Smooth muscle cell of the pulmonary artery (primary cell): ENCODE results near the gene SCG3. TPM values are rescaled to one million over a fixed set of nuclear protein-coding genes. Genes with fewer than 3 reads are reported as not detected.

Source experiments
- total RNA-seq: library from RNA; depleted of rRNA; stranded (reverse); fragments of >200 nt; gene quantifications from 2 replicates; pipeline ENCODE4 v1.2.3, GENCODE V29; 2014

Gene SCG3
- not detected in 2 replicates for total RNA-seq

DNA sequence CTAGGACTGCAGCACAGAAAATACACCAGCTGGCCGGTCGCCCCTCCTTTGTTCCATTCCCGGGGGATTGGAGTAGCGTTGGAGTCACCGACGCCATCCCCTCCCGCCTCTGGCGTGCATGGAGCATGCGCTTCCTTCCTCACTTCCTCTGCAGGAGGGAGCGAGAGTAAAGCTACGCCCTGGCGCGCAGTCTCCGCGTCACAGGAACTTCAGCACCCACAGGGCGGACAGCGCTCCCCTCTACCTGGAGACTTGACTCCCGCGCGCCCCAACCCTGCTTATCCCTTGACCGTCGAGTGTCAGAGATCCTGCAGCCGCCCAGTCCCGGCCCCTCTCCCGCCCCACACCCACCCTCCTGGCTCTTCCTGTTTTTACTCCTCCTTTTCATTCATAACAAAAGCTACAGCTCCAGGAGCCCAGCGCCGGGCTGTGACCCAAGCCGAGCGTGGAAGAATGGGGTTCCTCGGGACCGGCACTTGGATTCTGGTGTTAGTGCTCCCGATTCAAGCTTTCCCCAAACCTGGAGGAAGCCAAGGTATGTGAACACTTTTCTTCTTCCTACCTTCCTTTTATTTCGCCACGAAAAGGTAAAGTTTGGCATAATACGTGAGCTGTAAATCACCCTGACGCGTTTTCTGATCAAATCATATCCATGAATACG, at the start of gene SCG3:
SCG3 (plus strand) TSS at position 201 of the 661 bp plus-strand sequence; CDS start at position 454, 253 bp downstream.

DNA sequence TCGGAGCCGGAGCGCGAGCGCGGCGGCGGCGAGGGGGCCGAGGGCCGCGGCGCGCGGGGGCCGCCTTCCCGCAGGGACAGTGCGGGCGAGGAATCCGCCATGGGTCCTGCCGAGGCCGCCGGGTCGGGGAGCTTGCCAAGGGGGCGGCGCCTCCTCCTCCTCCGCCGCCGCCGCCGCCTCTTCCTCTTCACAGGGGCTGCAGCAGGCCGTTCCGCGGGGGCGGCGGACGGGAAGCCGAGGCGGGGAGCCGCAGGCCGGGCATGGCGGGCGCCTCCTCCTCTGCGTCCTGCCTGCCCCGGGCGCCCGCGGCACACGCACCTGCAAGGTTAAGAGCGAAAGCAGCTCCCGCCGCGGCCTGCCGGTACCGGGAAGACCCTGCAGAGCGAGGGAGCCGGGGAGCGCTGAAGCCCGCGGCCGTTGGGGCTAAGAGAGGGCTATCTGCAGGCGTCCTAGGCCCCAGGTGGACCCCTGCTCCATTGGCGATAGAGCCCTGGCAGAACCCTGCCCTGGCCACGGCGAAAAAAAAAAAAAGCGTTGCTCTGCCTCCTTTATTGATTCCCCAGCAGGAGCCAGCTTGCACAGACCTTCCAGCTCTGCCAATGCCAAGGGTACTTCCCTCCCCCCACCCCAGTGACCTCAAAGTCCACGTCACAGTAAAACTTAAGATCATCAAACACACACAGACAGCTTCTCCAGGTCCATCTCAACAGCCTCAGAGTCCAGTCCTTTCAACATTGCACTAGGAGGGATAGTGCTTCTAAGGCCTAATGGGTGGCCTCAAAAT, 56.4 kb downstream of the SCG3 start, which contains the start of gene LYSMD2:
LYSMD2 (minus strand) TSS at position 134 of the 784 bp plus-strand sequence; CDS start at position 101, 33 bp downstream.

DNA sequence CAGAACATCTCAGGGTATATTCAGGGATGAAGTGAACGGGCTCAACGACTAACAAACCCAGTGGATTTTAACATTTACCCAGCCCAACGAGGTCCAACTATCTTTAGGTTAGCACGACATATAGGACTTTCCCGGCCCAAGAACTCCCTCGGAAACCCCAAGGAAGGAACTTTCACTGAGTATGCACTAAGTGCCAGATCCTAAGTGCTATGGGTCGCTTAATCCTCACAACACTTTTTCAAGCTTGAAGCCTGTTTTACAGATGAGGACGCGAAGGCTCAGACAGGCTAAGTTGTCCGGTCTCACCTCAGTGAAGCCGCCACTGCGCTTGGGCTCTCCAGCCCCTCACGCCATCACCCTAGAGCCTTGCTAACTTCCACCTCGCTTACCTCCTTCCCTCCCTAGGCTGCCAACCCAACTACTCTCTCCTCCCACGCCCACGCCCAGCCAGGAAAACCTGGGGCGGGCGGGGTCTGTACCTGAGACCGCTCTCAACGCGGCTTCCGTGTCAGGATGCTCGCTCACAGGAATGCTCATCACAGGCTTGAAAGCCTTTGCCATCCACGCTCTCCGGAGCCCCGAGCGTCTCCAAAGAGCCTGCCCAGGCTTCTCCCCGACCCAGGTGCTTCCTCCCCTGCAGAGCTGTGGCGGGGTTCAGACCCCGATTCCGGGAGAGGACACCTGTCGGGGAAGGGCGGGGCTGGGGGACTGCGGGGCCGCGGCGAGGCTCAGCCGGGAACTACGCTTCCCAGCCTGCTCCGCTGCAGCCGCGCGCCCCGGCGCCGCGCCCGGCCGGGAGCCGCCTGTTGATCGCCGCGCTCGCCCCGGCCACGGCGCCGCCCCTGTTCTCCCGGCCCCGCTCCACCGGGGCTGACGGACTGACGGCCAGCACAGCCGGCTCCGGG, 69.7 kb downstream of the SCG3 start, which contains the start of gene TMOD2:
TMOD2 (plus strand) TSS at position 806 of the 905 bp plus-strand sequence. CDS start 14,845 bp downstream, outside the sequence.

Other genes with a start within 250 kb of the SCG3 start
- 24.6 and 29.5 TPM in 2 replicates for gene DMXL2, start 58.7 kb upstream of the SCG3 start, total RNA-seq
- gene LYSMD2, start 56.2 kb downstream of the SCG3 start, total RNA-seq = 3.8 and 4.3 TPM in 2 replicates
- 5.3 and 8.1 TPM in 2 replicates for gene TMOD2, start 70.1 kb downstream of the SCG3 start, total RNA-seq
- gene TMOD3, start 148.2 kb downstream of the SCG3 start, total RNA-seq = 42.7 and 46.3 TPM in 2 replicates